GM19438 (cell line): ENCODE data around the gene NCAPD2.
A peak's percentile ranks its signal among the peaks of the same experiment; 100 is the strongest.
"Not testable (repeated sequence)": the region's sequence is repeated elsewhere in the genome, so short reads cannot be mapped to it uniquely, and the experiment has no call there.

Source experiments
- ATAC-seq: cut with Tn5 transposase; IDR thresholded peaks from one replicate; pipeline ENCODE4 v1.9.1; 2021; ENCODE audit warnings: low read depth; ENCODE audit not compliant: unreplicated experiment

NCAPD2 gene

GRCh38 chr12:6462234-6462995 lies 31.5 kb upstream of the NCAPD2 start:
- no peak for ATAC-seq

DNA sequence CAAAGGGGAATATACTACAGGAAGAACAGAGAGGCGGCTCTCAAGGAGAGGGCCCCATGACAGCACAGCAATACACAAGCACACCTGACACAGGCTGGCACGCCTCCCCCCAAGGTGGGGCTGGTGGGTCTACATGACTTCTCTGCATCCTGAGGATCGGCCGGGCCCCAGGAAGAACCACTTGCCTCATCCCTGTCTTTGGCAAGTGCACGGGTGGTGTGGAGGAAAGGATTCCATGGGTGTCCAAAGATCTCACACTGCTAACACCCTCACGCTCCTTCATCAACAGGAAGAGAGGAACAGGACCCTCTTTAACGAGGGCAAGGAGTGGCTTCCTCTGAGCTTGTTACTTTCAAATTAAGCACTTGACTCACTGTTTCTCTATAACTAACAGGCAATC lies 30.7 kb upstream of the NCAPD2 start:
- no peak for ATAC-seq

- no peak for ATAC-seq
These were observed 30.0 kb upstream of the NCAPD2 start for GRCh38 chr12:6463858-6464257.

DNA sequence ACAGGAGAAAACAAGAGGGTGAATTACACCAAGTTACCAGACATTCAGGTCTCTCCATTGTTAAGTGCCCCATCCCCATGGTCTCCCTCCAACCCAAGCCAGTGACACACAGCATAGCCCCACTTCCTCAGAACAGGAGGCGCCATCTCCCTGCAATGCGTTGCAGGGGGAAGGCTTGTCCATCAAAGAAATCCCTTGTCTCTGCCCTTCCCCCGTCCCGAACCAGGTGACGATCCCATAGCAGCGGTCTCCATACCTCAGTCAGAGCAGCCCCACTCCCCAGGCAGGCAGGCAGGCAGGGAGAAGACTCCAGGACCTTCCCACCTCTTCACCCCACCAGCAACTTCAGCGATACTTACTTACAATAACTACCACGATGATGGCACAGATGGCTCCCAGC lies 29.4 kb upstream of the NCAPD2 start:
- no peak for ATAC-seq

DNA sequence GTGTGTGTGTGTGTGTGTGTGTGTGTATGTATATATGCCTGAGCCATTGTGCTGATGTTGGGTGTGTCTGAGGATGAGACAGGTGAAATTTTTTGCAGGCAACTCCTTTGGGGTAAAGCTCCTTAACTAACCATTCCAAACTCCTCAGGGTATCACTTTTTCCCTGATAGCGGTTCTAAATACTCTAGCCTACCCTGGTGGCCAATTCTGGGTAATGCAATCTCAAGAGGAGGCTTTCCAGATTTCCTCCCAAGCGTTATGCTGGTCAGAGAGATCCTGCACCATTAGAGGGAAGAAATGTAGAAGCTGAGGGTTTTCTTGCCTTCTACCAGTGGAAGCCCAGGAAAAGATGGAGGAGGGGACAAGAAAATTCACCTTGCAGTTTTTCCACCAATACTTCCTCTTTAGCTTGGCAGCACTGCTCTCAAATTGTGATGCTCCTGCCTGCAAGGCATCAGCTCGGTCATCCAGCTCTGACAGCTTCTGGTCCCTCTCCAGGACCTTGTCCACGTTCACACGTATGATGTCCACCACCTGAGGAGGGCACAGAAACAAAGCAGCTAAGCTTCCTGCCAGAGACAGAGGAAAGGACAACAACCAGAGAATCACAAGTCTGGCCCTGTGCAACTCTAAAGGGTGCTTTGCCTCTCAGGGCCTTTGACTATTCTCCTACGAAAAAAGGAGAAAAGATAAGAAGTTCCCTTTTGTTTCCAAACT lies 28.3 kb upstream of the NCAPD2 start:
- ATAC-seq: no peak

DNA sequence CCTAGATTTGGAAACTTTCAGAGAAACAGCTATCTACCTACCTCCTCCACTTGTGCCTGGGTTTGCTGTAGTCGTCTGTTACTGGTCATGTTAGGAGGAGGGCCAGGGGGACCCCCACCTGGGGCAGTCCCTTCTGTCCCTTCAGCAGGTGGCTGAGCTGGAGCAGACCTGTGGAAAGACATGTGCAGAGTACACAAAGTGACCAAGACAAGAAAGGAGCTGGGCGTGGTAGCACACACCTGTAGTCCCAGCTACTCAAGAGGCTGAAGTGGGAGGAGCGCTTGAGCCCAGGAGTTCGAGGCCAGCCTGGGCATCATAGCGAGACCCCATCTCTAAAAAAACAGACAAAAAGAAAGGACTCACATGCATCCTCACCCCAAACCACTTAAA lies 27.7 kb upstream of the NCAPD2 start:
- ATAC-seq: no peak

DNA sequence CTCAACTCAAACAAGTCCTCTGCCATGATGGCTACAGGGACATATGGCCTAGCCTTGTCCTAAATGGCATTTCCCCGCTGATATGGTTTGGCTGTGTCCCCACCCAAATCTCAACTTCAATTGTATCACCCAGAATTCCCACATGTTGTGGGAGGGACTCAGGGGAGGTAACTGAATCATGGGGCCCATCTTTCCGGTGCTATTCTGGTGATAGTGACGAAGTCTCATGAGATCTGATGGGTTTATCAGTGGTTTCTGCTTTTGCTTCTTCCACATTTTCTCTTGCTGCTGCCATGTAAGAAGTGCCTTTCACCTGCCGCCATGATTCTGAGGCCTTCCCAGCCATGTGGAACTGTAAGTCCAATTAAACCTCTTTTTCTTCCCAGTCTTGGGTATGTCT lies 27.2 kb upstream of the NCAPD2 start:
- ATAC-seq: not testable (repeated sequence)

GRCh38 chr12:6467571-6468282 lies 26.2 kb upstream of the NCAPD2 start:
- not testable (repeated sequence) for ATAC-seq

DNA sequence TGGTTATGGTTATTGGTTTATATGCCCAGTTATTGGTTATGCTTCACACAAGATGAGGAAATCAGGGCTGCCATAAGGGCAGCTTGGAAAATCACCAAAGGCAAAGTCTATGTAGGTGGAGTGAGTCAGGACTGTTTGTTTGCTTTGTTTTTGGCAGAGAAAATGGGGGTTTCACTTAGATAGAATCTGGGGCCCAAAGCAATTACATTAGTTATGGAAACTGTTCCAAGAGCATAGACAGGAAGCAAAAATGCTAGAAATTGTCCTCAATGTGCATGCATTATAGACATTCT lies 25.7 kb upstream of the NCAPD2 start:
- no peak for ATAC-seq

GRCh38 chr12:6469092-6469491 lies 24.8 kb upstream of the NCAPD2 start:
- ATAC-seq: no peak

DNA sequence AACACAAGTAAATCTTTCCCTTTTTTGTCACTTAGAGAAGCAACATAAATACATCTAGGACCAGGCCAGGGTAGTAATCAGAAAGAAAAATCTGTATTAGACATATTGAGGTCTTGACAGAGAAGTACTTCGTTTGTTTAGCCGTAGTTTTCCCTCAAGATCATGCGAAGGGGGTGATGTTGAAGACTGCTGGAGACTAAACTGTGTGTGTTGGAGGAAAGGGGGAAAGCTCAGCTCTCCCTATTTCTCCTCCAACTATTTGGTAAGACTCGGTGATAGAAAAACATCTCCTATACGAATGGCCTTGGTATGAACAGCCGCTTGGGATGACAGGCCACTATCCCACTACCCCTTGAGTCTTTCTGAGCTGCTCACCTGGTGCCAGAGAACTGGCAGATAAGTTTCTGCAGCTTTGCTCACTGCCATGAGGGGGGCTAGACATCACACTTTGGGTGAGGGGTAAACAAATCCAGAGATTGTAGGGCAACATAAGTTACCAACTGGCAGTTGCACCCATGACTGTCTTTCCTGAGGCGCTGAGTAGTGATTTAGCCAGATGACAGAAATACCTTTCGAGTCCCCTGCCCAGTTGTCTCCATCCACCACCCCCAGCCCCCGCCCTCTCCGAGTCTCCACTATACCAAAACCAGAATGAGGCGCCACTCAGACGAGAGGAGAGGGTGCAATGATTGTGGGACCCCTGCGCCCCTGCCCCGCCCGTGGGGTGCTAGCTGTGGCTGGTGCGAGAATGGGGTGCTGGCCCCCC lies 24.1 kb upstream of the NCAPD2 start:
- no peak for ATAC-seq

- peak; percentile 84 for ATAC-seq
These were observed 23.3 kb upstream of the NCAPD2 start, which contains the start of gene VAMP1 for GRCh38 chr12:6470375-6471163. TSS of gene VAMP1 (minus strand) at chr12:6470677. CDS start at chr12:6470531, 146 bp downstream.

GRCh38 chr12:6471989-6472360 lies 21.9 kb upstream of the NCAPD2 start:
- ATAC-seq: no peak

DNA sequence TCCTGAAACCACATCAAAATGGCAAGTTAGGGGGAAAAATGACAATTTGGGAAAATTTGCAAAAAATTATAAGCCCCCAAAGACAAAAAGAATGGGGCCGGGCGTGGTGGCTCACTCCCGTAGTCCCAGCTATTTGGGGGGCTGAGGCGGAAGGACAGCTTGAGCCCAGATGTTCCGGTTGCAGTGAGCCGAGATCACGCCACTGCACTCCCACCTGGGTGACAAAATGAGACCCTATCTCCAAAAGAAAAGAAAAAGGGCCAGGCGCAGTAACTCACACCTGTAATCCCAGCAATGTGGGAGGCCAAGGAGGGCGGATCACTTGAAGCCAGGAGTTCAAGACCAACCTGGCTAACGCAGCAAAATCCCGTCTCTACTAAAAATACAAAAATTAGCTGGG lies 21.4 kb upstream of the NCAPD2 start:
- no peak for ATAC-seq

DNA sequence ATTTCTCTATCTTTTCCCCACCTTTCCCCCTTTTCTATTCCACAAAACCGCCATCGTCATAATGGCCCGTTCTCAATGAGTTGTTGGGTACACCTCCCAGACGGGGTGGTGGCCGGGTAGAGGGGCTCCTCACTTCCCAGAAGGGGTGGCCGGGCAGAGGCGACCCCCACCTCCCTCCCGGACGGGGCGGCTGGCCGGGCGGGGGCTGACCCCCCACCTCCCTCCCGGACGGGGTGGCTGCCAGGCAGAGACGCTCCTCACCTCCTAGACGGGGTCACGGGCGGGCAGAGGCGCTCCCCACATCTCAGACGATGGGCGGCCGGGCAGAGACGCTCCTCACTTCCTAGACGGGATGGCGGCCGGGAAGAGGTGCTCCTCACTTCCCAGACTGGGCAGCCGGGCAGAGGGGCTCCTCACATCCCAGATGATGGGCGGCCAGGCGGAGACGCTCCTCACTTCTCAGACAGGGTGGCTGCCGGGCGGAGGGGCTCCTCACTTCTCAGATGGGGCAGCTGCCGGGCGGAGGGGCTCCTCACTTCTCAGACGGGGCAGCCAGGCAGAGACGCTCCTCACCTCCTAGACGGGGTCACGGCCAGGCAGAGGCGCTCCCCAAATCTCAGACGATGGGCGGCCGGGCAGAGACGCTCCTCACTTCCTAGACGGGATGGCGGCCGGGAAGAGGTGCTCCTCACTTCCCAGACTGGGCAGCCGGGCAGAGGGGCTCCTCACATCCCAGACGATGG lies 18.5 kb upstream of the NCAPD2 start:
- ATAC-seq: not testable (repeated sequence)

DNA sequence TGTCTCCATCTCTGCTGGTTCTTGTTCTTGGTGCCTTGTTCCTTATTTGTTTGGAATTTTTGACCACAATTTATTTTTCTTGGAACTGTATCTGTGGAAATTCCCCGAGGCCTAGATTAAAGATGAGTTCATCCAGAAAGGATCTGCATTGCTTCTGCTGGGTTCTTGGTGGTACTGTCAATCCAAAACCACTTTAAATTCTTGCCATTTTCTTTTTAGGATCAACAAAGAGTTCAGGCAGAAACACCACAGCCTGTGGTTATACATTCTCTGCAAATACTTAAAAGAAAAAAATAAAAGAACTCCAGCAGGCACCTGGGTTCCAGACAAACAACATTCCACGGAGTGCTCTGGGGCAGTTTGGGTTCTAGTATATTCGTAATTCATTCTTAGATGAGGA lies 17.4 kb upstream of the NCAPD2 start:
- no peak for ATAC-seq

GRCh38 chr12:6477601-6478377 lies 16.1 kb upstream of the NCAPD2 start:
- not testable (repeated sequence) for ATAC-seq

- no peak for ATAC-seq
These were observed 15.5 kb upstream of the NCAPD2 start for GRCh38 chr12:6478416-6478815.

DNA sequence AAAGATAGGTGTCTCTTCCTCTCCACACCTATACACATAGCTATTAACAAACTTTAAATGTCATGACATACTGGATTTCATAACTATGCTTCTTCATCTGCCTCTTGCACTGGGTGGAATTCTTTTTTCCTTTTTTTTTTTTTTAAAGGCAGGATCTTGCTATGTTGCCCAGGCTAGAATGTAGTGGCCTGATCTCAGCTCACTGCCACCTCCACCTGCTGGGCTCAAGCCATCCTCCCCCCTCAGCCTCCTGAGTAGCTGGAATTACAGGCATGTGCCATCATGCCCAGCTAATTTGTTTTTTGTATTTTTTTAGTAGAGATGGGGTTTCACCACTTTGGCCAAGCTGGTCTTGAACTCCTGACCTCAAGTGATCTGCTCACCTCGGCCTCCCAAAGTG lies 5.7 kb upstream of the NCAPD2 start:
- ATAC-seq: no peak
